ENCODE measurements around the gene GMDS.
A peak's percentile ranks its signal among the peaks of the same experiment; 100 is the strongest.

The GMDS gene

GRCh38 chr6:1798303-1798964, 447.0 kb downstream of the GMDS start:
- Histone ChIP-seq H3K27ac (no peak overlapping the region; the same call in 1 of the 2 replicates), H3K4me1 (ENCODE audit: low read depth, poor library complexity, severe bottlenecking) (peaks cover 37% of the 10 kb centered on the region), H3K27me3 (ENCODE audit: insufficient read depth, low read depth) (no peaks in the 10 kb centered on the region), H3K4me2 (peak overlapping the region; percentile 75), H3K36me3 (ENCODE audit: insufficient read depth) (no peaks in the 10 kb centered on the region), H3K9ac (no peak overlapping the region), H3K4me3 (IDR thresholded peaks at IDR 0.05; ENCODE audit: insufficient read depth, low read depth, low read length) (no peak overlapping the region), H2AFZ (ENCODE audit: low read depth) (no peak overlapping the region), H4K20me1 (ENCODE audit: insufficient read depth) (no peaks in the 10 kb centered on the region), H3K79me2 (ENCODE audit: insufficient read depth, low read depth) (no peaks in the 10 kb centered on the region)
- TF ChIP-seq, protein P1, sequence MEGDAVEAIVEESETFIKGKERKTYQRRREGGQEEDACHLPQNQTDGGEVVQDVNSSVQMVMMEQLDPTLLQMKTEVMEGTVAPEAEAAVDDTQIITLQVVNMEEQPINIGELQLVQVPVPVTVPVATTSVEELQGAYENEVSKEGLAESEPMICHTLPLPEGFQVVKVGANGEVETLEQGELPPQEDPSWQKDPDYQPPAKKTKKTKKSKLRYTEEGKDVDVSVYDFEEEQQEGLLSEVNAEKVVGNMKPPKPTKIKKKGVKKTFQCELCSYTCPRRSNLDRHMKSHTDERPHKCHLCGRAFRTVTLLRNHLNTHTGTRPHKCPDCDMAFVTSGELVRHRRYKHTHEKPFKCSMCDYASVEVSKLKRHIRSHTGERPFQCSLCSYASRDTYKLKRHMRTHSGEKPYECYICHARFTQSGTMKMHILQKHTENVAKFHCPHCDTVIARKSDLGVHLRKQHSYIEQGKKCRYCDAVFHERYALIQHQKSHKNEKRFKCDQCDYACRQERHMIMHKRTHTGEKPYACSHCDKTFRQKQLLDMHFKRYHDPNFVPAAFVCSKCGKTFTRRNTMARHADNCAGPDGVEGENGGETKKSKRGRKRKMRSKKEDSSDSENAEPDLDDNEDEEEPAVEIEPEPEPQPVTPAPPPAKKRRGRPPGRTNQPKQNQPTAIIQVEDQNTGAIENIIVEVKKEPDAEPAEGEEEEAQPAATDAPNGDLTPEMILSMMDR (conservative IDR thresholded peaks at IDR 0.05; ENCODE audit: low read depth, low read length), result no peak

DNA sequence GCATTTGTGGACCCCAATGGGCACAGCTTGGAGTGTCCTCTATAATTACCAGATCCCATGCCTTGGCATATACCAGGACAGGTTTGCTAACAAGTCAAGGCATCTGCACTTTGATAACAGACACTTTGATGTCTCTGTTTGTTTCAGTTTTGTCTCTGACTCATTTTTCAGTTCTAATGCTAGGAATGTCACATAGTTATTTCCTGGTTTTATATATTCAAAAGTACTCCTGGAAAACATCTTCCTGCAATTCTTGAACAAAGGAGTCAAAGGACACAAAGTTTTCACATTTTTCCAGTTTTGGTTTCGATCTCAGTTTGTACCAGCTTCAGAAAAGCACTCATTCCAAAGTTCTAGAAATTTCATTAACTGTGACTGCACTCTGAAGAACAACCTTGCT, 447.6 kb downstream of the GMDS start:
- H3K36me3 ChIP-seq (ENCODE audit: insufficient read depth), result no peaks in the 10 kb centered on the region
- no peak overlapping the region; the same call in 1 of the 2 replicates for H3K9ac ChIP-seq
- no peak overlapping the region for H2AFZ ChIP-seq (ENCODE audit: low read depth)
- H4K20me1 ChIP-seq (ENCODE audit: insufficient read depth), result no peaks in the 10 kb centered on the region
- TF ChIP-seq, protein P1 (conservative IDR thresholded peaks at IDR 0.05; ENCODE audit: low read depth, low read length), result no peak
- H3K79me2 ChIP-seq (ENCODE audit: insufficient read depth, low read depth), result no peaks in the 10 kb centered on the region
- peak overlapping the region; percentile 75 for H3K4me2 ChIP-seq
- peaks cover 37% of the 10 kb centered on the region for H3K4me1 ChIP-seq (ENCODE audit: low read depth, poor library complexity, severe bottlenecking)
- no peaks in the 10 kb centered on the region for H3K27me3 ChIP-seq (ENCODE audit: insufficient read depth, low read depth)
- H3K27ac ChIP-seq, result peak overlapping the region; percentile 56; the same call in 1 of the 2 replicates
- no peak overlapping the region for H3K4me3 ChIP-seq (IDR thresholded peaks at IDR 0.05; ENCODE audit: insufficient read depth, low read depth, low read length)

DNA sequence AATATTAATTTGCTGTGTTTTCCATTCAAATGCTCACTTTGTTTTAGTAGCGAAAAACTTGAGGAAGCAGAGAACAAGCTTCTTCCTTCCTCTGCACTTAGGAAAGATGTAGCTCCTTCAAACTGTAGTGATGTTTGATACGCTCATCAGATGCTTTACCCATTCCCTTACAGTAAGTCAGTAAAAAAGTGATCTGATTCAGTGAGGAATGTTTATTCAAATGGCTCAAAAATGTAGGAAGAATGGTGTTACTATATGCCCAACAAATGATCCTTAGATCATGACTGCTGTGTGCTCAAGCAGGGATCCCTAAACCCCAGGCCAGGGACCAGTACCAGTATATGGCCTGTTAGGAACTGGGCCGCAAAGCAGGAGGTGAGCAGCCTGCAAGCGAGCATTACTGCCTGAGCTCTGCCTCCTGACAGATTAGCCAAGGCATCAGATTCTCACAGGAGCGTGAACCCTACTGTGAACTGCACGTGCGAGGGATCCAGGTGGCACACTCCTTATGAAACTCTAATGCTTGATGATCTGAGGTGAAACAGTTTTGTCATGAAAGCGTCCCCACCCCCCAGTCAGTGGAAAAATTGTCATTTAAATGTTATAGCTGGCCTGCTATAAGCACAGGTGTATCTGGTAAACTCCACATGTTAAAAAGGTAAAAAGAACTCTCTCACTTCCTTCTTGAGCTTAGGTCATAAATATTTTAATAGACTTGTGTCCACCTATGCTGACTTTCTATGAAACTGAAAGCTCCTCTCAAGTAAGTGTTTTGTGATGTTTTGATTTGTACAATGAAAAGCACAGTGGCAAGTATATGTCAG, 448.5 kb downstream of the GMDS start:
- H2AFZ ChIP-seq (ENCODE audit: low read depth), result peak overlapping the region; percentile 17; the same call in 1 of the 2 replicates
- TF ChIP-seq, protein P1 (conservative IDR thresholded peaks at IDR 0.05; ENCODE audit: low read depth, low read length), result no peak
- peak overlapping the region; percentile 75 for H3K4me2 ChIP-seq
- H3K9ac ChIP-seq, result peak overlapping the region; percentile 10; the same call in 1 of the 2 replicates
- no peaks in the 10 kb centered on the region for H3K79me2 ChIP-seq (ENCODE audit: insufficient read depth, low read depth)
- no peaks in the 10 kb centered on the region for H3K27me3 ChIP-seq (ENCODE audit: insufficient read depth, low read depth)
- H3K27ac ChIP-seq, result peak overlapping the region; percentile 56; the same call in 1 of the 2 replicates
- H3K4me1 ChIP-seq (ENCODE audit: low read depth, poor library complexity, severe bottlenecking), result peaks cover 37% of the 10 kb centered on the region
- no peak overlapping the region for H3K4me3 ChIP-seq (IDR thresholded peaks at IDR 0.05; ENCODE audit: insufficient read depth, low read depth, low read length)
- no peaks in the 10 kb centered on the region for H3K36me3 ChIP-seq (ENCODE audit: insufficient read depth)
- H4K20me1 ChIP-seq (ENCODE audit: insufficient read depth), result no peaks in the 10 kb centered on the region

- Histone ChIP-seq H3K4me3 (IDR thresholded peaks at IDR 0.05; ENCODE audit: insufficient read depth, low read depth, low read length) (no peak overlapping the region), H4K20me1 (ENCODE audit: insufficient read depth) (no peaks in the 10 kb centered on the region), H3K4me1 (ENCODE audit: low read depth, poor library complexity, severe bottlenecking) (peaks cover 37% of the 10 kb centered on the region), H3K36me3 (ENCODE audit: insufficient read depth) (no peaks in the 10 kb centered on the region), H3K27me3 (ENCODE audit: insufficient read depth, low read depth) (no peaks in the 10 kb centered on the region), H3K27ac (no peak overlapping the region; the same call in 1 of the 2 replicates), H3K79me2 (ENCODE audit: insufficient read depth, low read depth) (no peaks in the 10 kb centered on the region), H2AFZ (ENCODE audit: low read depth) (no peak overlapping the region), H3K9ac (no peak overlapping the region), H3K4me2 (peak overlapping the region; percentile 75; the same call in 1 of the 2 replicates)
- TF ChIP-seq, protein P1 (conservative IDR thresholded peaks at IDR 0.05; ENCODE audit: low read depth, low read length), result no peak
Measured at GRCh38 chr6:1795910-1796309, 449.5 kb downstream of the GMDS start.

Data from KMS-11 (cell line).